Activated CD4-positive, alpha-beta T cell treated with anti-CD3 and anti-CD28 coated beads for 4 hours (primary cell): ENCODE results near the gene COMMD6.

Experiments used
- DNase-seq, 2 donors: peaks; one replicate each; pipeline ENCODE4 v3.0.0-alpha.2; 2020

COMMD6 gene

DNA sequence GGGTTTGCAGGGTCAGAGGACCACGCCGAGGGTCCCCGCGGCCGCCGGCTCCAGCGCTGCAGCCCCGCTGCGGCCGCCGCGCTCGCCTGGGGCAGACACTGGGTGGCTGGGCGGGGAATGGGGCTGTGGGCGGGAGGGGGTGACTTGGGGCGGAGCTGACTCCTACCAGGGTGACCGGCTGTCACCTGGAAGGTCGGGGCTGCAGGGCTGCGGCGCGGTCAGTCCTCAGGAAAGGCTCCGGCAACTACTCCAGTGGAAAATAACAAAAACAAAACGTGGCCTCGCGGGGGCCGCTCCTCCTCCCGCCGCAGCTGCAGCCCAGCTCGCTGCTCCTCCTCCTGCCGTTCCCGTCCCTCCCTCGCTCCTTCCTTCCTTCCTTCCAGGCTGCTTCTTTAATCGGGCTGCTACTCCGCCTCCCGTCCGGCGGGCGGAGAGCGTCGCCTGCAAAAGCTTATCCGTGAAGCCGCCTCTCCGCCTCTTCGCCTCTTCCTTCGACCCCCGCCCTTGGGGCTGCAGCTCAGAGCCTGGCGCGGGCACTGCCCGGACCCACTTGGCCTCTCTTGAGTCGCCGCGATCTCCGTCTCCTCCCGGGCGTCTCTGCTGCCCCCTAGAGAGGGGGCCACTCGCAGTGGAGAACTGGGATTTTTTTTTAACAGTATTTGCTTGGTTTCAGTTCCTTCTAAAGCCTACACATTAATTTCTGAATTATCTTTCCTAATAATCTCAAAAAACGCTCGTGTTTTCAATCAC is 55.4 kb downstream of the COMMD6 start, which contains the start of gene TBC1D4:
Gene TBC1D4, minus strand, starts transcription at position 100 of the 750 bp plus-strand sequence. CDS start 402 bp downstream, outside the sequence.
- peak; percentile 26 to 39 for DNase-seq

DNA sequence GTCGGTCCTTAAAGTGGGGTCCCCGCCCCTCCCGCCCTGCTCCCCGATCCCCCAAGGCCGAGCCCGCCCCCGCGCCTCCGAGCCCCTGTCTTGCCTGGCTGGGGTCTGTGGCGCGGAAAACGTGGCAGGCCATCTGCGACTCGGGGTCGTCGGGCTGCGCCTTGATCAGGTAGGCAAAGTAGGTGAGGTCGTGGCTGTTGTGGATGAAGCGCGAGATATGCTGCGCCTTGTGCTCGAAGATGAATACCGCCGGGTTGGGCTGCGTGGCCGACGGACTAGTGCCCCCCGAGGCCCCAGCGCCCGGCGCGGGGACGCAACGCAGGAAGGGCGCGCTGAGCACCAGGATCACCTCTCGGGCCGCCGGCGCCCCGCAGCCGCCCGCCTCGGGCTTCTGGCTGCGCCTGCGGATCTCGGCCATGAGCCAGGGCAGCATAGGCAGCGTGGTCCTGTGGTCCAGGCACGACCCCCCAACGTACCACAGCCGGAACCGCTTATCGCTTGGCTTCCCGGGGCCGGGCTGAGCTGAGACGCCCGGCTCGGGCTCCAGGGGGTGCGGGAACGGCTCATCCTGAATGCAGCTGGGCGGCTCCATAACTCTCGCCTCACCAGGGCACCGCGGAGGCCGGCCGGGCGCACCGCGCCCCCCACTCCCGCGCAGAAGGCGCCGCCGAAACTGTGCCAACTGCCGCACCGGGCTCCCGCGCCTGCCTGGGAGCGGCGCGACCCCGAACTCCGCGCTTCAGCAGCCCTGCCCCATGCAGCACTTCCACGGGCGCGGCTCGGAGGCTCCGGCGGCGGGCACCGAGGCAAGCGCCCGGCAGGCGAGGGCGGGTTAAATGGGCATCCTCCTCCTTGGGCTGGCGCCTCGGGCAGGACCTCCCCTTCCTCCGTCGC is 56.2 kb downstream of the COMMD6 start:
- DNase-seq, result peak; percentile 3 to 4

DNA sequence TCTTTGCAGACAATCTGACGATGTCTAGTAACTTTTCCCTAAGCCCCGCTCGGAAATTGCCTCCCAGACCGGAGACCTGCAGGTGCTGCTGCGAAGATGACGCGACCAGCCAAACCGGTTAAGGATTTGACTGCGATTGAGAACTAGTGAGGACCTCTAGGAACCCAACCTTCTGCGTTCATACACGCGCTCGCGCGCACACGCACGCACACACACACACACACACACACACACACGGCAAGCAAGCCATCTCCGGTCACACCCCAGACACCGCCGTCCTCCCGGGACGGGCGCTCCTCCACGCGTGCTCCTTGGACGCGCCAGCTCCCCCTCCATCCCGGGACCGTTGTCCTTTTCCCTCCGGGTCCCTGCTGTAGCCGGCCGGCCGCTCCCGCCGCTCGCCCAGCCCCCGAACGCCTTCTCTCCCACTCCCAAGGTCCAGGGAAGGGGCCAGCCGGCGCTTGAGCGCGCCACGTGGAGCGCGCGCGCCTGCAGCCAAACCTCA is 56.9 kb downstream of the COMMD6 start:
- DNase-seq, result peak in 1 of 2 donors; percentile 19

DNA sequence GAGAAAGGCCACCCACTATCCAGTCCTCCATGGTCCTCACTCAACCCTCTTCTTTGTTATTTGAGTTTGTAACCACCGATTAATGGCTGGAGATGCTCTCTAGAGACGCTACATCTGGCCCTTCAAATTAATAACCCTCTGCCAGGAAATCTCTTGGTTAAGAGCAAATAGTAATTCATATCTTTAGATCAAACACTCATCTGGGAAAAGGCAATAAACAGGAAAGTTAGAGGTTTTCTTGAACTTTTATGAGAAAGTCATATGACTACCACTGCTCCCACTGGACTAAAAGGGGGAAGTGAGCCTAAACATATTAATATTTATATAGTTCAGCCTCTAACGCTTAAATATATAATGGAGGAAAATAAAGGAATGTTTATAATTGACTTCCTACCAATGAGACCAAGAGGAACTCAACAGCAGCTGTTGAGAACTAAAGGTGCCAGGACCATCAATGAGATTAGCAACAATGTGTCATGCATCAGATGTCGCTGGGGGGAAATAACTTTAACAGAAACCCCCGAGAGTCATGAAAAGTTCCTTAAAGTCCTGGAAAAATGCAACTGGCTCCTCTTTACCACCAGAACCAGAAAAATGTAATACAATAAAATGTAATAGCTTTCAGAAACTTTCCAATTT is 58.4 kb downstream of the COMMD6 start:
- DNase-seq, result no peak

DNA sequence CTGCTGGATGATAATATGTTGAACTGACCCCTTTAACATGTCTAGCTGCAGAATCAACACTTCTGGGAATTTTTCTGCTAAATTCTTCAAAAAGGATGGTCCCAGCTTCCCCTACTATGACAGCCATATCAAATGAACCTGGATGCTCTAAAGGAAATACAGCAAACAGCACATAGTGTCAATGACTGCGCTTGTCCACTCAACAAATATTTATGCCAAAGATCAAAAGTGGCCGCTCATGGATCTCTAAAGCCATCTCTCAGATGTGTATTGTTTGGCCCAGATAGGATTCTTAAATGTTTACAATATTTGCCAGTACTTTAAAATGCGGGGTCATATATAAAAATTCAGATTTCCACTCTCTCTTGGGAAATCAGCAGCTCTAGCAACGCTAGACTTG is 59.0 kb downstream of the COMMD6 start:
- DNase-seq, result no peak
